Heart right ventricle (tissue), 16 donors: ENCODE results near the gene PRKN. TPM values are rescaled to one million over a fixed set of nuclear protein-coding genes. Genes with fewer than 3 reads are reported as not detected.

Source experiments
- ATAC-seq, 8 donors: fragments of 200-7000 bp; cut with Tn5 transposase; one replicate each; pipeline ENCODE4 v1.9.1; 2020; ENCODE audit warnings: mild to moderate bottlenecking in 8 of 8, moderate library complexity in 8 of 8, moderate number of reproducible peaks in 1 of 8
- DNase-seq, 2 donors: peaks; one replicate each; pipeline ENCODE4 v3.0.0-alpha.2; 2020
- H3K27ac ChIP-seq, 10 donors: fragments of 200-600 bp; sonication (generic) in 2 of 10; one replicate each; pipeline versions ENCODE4 v1.5.0 to v1.8.0; 2020 to 2022; ENCODE audit warnings: mild to moderate bottlenecking in 3 of 10
- H3K27me3 ChIP-seq, 7 donors: fragments of 200-600 bp; one replicate each; pipeline ENCODE4 v1.8.0; 2021 to 2022; ENCODE audit warnings: mild to moderate bottlenecking in 2 of 7
- H3K36me3 ChIP-seq, 9 donors: fragments of 200-600 bp; sonication (generic) in 1 of 9; one replicate each; pipeline versions ENCODE4 v1.5.0 to v1.8.0; 2020 to 2022; ENCODE audit warnings: mild to moderate bottlenecking in 2 of 9
- H3K4me1 ChIP-seq, 9 donors: fragments of 200-600 bp; sonication (generic) in 1 of 9; one replicate each; pipeline versions ENCODE4 v1.5.0 to v1.8.0; 2020 to 2022; ENCODE audit warnings: mild to moderate bottlenecking in 4 of 9
- H3K4me3 ChIP-seq, 10 donors: fragments of 200-600 bp; sonication (generic) in 2 of 10; one replicate each; pipeline versions ENCODE4 v1.5.0 to v1.8.0; 2020 to 2022; ENCODE audit warnings: mild to moderate bottlenecking in 7 of 10, moderate library complexity in 2 of 10
- H3K9me3 ChIP-seq, 11 donors: fragments of 200-600 bp in 10 of 11; sonication (generic) in 2 of 11; one replicate each; pipeline versions ENCODE4 v1.5.0 to v1.8.0; 2013 to 2022; ENCODE audit warnings: mild to moderate bottlenecking in 2 of 11, control low read depth in 1 of 11, moderate library complexity in 1 of 11
- CTCF ChIP-seq, 9 donors: fragments of 200-600 bp; sonication (generic) in 2 of 9; IDR thresholded peaks; one replicate each; pipeline versions ENCODE4 v1.5.0 to v1.8.0; 2021 to 2022; ENCODE audit warnings: antibody characterized with exemption in 9 of 9, mild to moderate bottlenecking in 5 of 9, moderate library complexity in 1 of 9
- WGBS, 2 donors: extraction: QIAGEN DNeasy Blood & Tissue Kit; methylation state at CpG; one replicate each; pipeline ENCODE4 v1.1.7; 2013; ENCODE audit warnings: inconsistent platforms in 1 of 2; 5-methylcytosine and 5-hydroxymethylcytosine counted together
- intact Hi-C, 10 donors: fragments of 100-400 bp; cut with DNase I; formaldehyde crosslinking; loops; one replicate each; pipeline versions ENCODE4 v1.11.1 to v1.14.2; 2022
- polyA plus RNA-seq, 2 donors: library from polyadenylated mRNA; stranded (reverse); fragments of 200-250 nt; gene quantifications; one replicate each; pipeline ENCODE4 v1.2.3, GENCODE V29; 2013
- total RNA-seq, 10 donors: library from RNA; stranded (reverse); fragmentation: NEBNext Ultra II Directional in 3 of 10; extraction: Animal tissue kit (Norgen Biotek cat#: 25700) in 3 of 10; gene quantifications; one replicate each; pipeline versions ENCODE4 v1.2.1 to v1.2.4, GENCODE V29; 2021 to 2023
- donor health status: Arrhythmogenic right ventricular cardiomyopathy.
- donor health status: ischemic (EF 13 %, LVEDD 7.1; RV severe dilation, severe dysfunction).
- donor health status: healthy with polysubstance abuse.
- donor health status: DM: no; HTN: yes; CAD: no.
- donor health status: DM: no; HTN: no; CAD: no.
- donor health status: ischemic (EF 25% LVEDD 6.9; RV normal size, moderate dysfunction).
- donor health status: ischemic (EF 25% LVEDD 5.7; RV mildly dilated, moderate dysfunction).
- donor health status: healthy.
- donor health status: DM: yes; HTN: yes; CAD: no.
- donor health status: Ischemic cardiomyopathy.
- donor health status: ischemic (EF 35%, LVEDD 5.7; RV mildly dilated, moderate dysfunction).
- donor health status: nonischemic (EF 11% LVEDD 7.7; RV severe dilation, severe dysfunction).
- donor health status: DM: yes; HTN: yes; CAD: no.
- donor health status: PGD.
- donor health status: ischemic (EF 29% LVEDD 5.4; RV normal size, mild dysfunction).
- donor health status: nonischemic (EF 23%, LVEDD 6.1; RV moderate dilation, normal function).

Gene PRKN
- total and polyA plus RNA-seq, 12 donors: 2.3 to 27.7 (median 26.3) TPM

GRCh38 chr6:161349886-161350285 is 1377.7 kb downstream of the PRKN start:
- Histone ChIP-seq H3K9me3 (no peaks in the 10 kb centered on the region), H3K4me1 (peaks cover 0 to 4% (median 0%) of the 10 kb centered on the region in 9 donors), H3K27ac (no peak overlapping the region), H3K36me3 (no peaks in the 10 kb centered on the region), H3K4me3 (no peak overlapping the region), H3K27me3 (no peaks in the 10 kb centered on the region)
- intact Hi-C loops: no loop called here
- 94 to 97% methylated on average over 19 of the region's 19 CpGs for WGBS, 2 donors
- no peak for TF ChIP-seq CTCF (IDR thresholded peaks at IDR 0.05)
- peak in 1 of 8 donors; percentile 10 for ATAC-seq
- no peak for DNase-seq

- DNase-seq (no peak), ATAC-seq (no peak)
- WGBS, 2 donors: 96 to 98% methylated on average over 5 of the region's 5 CpGs
- Histone ChIP-seq H3K4me1 (peaks cover 0 to 4% (median 0%) of the 10 kb centered on the region in 9 donors), H3K36me3 (no peaks in the 10 kb centered on the region), H3K27me3 (no peaks in the 10 kb centered on the region), H3K9me3 (no peaks in the 10 kb centered on the region), H3K4me3 (no peak overlapping the region), H3K27ac (no peak overlapping the region)
- no peak for TF ChIP-seq CTCF (IDR thresholded peaks at IDR 0.05)
- intact Hi-C loops: no loop called here
Observed at GRCh38 chr6:161348628-161348994, 1379.0 kb downstream of the PRKN start.

- no peak for ATAC-seq
Observed at GRCh38 chr6:161347988-161348627, 1379.5 kb downstream of the PRKN start.

GRCh38 chr6:161347125-161347524 is 1380.4 kb downstream of the PRKN start:
- no peak for TF ChIP-seq CTCF (IDR thresholded peaks at IDR 0.05)
- Histone ChIP-seq H3K9me3 (no peaks in the 10 kb centered on the region), H3K27me3 (no peaks in the 10 kb centered on the region), H3K4me3 (no peak overlapping the region), H3K27ac (no peak overlapping the region), H3K36me3 (no peaks in the 10 kb centered on the region), H3K4me1 (peaks cover 0 to 4% (median 0%) of the 10 kb centered on the region in 9 donors)
- ATAC-seq: no peak
- intact Hi-C loops: no loop called here
- DNase-seq: no peak
- 95% methylated on average over 2 of the region's 2 CpGs for WGBS, 2 donors

More at GRCh38 chr6:161347988-161348627, 1379.5 kb downstream of the PRKN start:
- WGBS, 2 donors: 90 to 96% methylated on average over 12 of the region's 12 CpGs
- Histone ChIP-seq H3K27ac (no peak overlapping the region), H3K9me3 (no peaks in the 10 kb centered on the region), H3K4me1 (peaks cover 0 to 4% (median 0%) of the 10 kb centered on the region in 9 donors), H3K27me3 (no peaks in the 10 kb centered on the region), H3K4me3 (no peak overlapping the region), H3K36me3 (no peaks in the 10 kb centered on the region)
- no peak for TF ChIP-seq CTCF (IDR thresholded peaks at IDR 0.05)
- DNase-seq: no peak
- intact Hi-C loops: no loop called here
